GM21381 (cell line): ENCODE measurements around the gene SELE.

Experiments used
- ATAC-seq: cut with Tn5 transposase; IDR thresholded peaks from one replicate; pipeline ENCODE4 v1.9.1; 2021; ENCODE audit warnings: mild to moderate bottlenecking, moderate library complexity; ENCODE audit not compliant: unreplicated experiment

SELE gene, protein sequence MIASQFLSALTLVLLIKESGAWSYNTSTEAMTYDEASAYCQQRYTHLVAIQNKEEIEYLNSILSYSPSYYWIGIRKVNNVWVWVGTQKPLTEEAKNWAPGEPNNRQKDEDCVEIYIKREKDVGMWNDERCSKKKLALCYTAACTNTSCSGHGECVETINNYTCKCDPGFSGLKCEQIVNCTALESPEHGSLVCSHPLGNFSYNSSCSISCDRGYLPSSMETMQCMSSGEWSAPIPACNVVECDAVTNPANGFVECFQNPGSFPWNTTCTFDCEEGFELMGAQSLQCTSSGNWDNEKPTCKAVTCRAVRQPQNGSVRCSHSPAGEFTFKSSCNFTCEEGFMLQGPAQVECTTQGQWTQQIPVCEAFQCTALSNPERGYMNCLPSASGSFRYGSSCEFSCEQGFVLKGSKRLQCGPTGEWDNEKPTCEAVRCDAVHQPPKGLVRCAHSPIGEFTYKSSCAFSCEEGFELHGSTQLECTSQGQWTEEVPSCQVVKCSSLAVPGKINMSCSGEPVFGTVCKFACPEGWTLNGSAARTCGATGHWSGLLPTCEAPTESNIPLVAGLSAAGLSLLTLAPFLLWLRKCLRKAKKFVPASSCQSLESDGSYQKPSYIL

DNA sequence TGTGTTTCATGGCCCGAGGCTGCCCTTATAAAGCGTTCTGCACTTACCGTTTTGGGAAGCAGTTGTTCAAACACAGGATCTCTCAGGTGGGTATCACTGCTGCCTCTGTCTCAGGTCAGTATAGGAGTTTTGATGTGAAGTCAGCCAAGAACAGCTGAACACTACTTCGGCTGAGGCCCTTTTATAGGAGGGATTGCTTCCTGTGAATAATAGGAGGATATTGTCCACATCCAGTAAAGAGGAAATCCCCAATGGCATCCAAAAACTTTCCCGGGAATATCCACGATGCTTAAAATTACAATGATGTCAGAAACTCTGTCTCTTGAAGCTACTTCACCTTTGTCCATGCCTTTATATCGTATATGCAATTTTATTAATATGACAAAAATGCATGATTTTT, at the start of gene SELE:
TSS of gene SELE (minus strand) at position 156 of the 400 bp plus-strand sequence. CDS start 467 bp downstream, outside the sequence.
- ATAC-seq = no peak

- ATAC-seq = no peak
Observed at GRCh38 chr1:169782596-169782995, 48.7 kb upstream of the SELE start.

GRCh38 chr1:169779970-169780369, 46.1 kb upstream of the SELE start:
- ATAC-seq = no peak

GRCh38 chr1:169779150-169779549, 45.3 kb upstream of the SELE start:
- ATAC-seq = no peak

DNA sequence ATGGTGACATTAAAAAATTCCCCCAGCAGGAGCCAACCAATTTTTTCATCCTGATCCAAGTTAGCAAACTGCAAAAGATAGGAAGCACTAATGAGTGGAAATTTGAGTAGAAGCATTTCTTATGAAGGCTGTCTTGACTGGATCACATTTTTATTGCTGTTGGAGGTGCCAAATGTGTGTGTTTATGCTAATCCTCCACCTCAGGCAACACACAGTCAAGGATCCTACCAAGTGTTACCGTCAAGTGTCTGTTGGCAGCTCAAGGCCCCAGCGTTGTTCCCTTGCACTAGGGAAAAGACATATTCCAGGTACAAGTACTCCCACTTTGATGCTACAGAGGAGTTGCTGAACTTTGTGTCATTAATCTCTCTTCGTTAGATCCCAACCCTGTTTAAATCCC, 42.6 kb upstream of the SELE start:
- no peak for ATAC-seq

- ATAC-seq = no peak
Observed at GRCh38 chr1:169768161-169768560, 34.3 kb upstream of the SELE start.

GRCh38 chr1:169765580-169766331, 31.9 kb upstream of the SELE start:
- ATAC-seq = no peak

DNA sequence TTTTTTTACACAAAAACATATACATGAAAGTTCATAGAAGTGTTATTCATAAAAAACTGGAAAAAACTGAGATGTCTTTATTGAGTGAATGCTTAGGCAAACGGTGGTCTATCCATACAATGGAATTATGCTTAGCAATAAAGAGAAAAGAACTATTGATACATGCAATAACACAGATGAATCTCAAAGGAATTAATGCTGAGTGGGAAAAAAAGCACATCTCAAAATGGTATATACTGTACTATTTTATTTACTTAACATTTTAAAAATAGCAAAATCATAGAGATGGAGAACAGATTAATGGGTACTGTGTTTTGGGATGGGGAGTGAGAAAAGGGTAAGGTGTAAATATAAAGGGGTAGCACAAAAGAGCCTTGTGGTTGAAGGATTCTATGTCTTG, 31.0 kb upstream of the SELE start:
- no peak for ATAC-seq

DNA sequence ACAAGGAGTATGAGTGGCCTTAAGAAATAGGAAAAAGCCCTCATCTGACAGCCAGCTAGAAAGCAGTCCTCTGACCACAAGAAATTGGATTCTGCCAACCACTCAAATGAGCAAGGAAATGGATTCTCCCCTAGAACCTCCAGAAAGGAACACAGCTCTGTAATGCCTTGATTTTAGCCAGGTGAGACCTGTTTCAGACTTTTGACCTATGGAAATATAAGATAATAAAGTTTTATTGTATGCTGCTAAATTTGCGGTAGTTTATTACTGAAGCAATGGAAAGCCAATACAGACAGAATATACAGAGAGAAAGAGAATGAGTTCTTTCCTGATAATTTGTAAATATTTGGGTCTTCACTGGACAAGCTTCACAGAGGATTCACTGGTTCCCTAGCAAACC, 28.8 kb upstream of the SELE start:
- ATAC-seq = no peak

DNA sequence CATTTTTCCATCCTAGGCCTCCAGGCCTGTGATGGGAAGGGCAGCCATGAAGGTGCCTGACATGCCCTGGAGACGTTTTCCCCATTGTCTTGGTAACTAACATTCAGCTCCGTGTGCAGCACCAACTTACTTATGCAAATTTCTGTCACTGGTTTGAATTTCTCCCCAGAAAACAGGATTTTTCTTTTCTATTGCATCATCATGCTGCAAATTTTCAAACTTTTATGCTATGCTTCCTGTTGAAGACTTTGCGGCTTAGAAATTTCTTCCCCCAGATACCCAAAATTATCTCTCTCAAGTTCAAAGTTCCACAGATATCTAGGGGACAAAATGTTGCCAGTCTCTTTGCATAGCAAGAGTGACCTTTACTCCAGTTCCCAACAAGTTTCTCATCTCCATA, 25.2 kb upstream of the SELE start:
- ATAC-seq = no peak

DNA sequence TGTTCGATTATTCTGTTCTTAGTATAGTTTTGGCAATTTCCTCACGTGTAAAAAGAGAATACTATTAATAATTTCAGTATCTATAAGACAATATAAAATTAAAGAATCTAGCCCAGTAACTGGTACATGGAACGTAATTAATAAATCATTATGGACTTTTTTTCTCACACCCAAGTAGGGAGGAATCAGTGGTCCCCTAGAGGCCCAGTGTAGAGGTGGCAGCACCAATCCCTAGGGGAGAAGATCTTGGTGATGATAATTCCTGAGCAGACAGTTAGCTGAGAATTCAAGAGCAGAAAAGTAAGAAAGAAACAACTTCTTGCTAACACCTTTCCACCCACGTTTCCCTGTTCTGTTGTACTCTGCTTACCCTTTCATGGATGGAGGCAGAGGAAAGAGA, 19.7 kb upstream of the SELE start:
- ATAC-seq = no peak

DNA sequence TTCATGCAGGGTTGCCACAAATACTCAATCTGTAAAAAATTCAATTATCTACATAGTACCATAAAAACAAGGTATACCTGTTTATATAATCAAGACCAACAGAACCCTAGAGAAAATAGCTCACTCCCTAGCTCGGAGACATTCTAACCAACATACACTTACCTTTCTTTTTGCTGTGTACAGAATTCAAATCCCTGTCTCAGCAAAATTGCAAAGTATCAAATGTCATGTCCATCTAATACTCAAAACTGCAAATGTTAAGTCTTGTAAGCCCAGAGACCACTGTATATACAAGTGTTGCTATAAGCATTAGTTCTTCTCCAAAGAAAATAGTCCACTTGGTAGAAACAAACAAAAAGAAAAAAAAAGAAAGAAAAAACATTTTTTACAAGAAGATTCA, 16.2 kb upstream of the SELE start:
- ATAC-seq = no peak

GRCh38 chr1:169746550-169746949, 12.7 kb upstream of the SELE start:
- ATAC-seq = no peak

DNA sequence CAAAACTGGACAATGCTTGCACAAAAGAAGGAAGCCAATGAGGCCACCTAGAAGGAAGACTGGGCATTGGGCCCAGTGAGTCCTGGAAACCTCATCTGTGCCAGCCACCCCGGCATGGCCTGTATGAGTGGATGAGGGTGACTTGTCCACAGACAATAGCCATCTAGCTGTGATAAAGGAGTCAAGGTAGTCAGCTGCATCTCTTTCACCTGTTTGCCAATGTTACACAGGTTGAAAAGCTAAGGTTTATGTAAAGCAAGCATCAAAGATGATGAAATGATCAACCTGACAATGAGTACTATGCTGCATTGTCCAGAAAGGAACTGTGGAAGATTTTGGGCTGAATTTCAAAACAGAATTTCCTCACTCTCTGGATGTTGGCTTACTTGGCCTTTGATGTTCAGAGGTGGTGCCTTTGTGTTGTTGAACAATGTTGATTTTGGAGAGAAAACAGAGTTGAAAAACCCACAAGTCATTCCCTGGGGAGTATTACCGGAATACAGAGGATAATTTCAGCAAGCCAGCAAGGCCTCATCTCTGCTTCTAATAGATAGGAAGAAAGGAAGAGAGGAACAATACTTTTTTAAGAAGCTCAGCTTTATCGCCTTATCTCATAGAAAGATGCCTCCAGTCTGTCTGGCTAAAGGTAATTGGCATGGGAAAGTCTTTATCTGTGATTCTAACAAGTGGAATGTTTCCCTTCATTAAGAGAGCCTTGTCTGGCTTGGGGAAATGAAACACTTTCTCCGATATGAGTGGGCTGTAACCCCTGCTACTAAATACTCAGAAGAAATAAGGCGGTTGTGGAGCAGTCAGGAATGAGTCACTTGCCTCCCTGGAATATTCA, 11.4 kb upstream of the SELE start:
- ATAC-seq = no peak

GRCh38 chr1:169741666-169742394, 8.0 kb upstream of the SELE start:
- ATAC-seq = no peak

- no peak for ATAC-seq
Observed at GRCh38 chr1:169739980-169740379, 6.1 kb upstream of the SELE start.

DNA sequence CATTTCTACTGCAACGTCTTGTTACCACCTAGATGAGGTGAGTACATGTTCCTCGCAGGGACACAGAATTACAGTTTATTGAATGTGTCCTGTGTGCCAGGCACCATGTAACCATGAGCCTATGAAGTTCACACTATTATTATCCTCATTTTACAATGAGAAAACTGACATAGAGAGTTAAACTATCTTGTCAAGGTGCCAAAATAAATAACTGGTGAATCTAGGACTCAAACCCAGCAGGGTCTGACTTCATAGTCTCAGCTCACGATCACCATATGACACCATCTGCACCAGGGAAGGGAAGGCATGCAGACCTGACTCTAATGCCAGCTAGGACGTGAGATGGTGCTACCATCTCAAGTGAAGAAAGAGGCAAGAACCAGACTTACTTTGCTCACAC, 2.4 kb downstream of the SELE start:
- ATAC-seq = no peak

- no peak for ATAC-seq
Observed at GRCh38 chr1:169729991-169730390, 3.9 kb downstream of the SELE start.

- no peak for ATAC-seq
Observed at GRCh38 chr1:169727307-169727706, 6.6 kb downstream of the SELE start.

- ATAC-seq = no peak
Observed at GRCh38 chr1:169726851-169727250, 7.0 kb downstream of the SELE start.
